HEK293 (cell line): ENCODE measurements around the gene AP2M1.

Source experiments
- CTCF ChIA-PET: fragments of 350-600 bp; formaldehyde crosslinking; extraction: SDS; loops from one replicate; lab custom pipeline; 2021; ENCODE audit warnings: antibody characterized with exemption; lab: Yijun Ruan, JAX
- POLR2A ChIA-PET: fragments of 300-600 bp; formaldehyde crosslinking; extraction: SDS; loops from one replicate; lab custom pipeline; 2020; ENCODE audit warnings: antibody characterized with exemption, inconsistent platforms; lab: Yijun Ruan, JAX
- H3K27ac ChIP-seq: fragments of 200-500 bp; sonication (Bioruptor generic); 2 replicates; pipeline ENCODE4 v1.5.1; 2014; ENCODE audit warnings: low read depth, low read length, control low read depth, inconsistent platforms; ENCODE audit errors: extremely low read depth
- H3K36me3 ChIP-seq, 2 experiments: fragments of 200-500 bp in 1 of 2; sonication (Bioruptor generic) in 1 of 2; 1 replicate in 1 of 2; 2 replicates in 1 of 2; pipeline ENCODE4 v1.5.1; 2014 to 2017; ENCODE audit warnings: inconsistent platforms in 2 of 2, low read length in 2 of 2; ENCODE audit not compliant: control insufficient read depth in 2 of 2, insufficient read depth in 1 of 2
- H3K4me1 ChIP-seq: fragments of 200-500 bp; sonication (Bioruptor generic); 2 replicates; pipeline ENCODE4 v1.5.1; 2014; ENCODE audit warnings: mild to moderate bottlenecking, low read length, inconsistent platforms; ENCODE audit not compliant: control insufficient read depth, insufficient read depth
- H3K4me3 ChIP-seq: 2 replicates; pipeline ENCODE4 v1.5.1; 2011; ENCODE audit warnings: low read depth, mild to moderate bottlenecking, control low read depth, low read length, moderate library complexity
- H3K9me3 ChIP-seq: fragments of 200-500 bp; sonication (Bioruptor generic); 2 replicates; pipeline ENCODE4 v1.5.1; 2014; ENCODE audit warnings: low read depth, low read length, inconsistent platforms; ENCODE audit not compliant: control insufficient read depth, insufficient read depth
- BCL11B ChIP-seq: fragments of 450-650 bp; formaldehyde crosslinking; IDR thresholded peaks from 2 replicates; pipeline ENCODE4 v1.5.1; 2016; ENCODE audit warnings: low read depth, missing biosample characterization, missing genetic modification characterization
- GLIS1 ChIP-seq: fragments of 450-650 bp; formaldehyde crosslinking; IDR thresholded peaks from 2 replicates; pipeline ENCODE4 v1.5.1; 2016; ENCODE audit warnings: missing biosample characterization, missing genetic modification characterization
- HOXC10 ChIP-seq: sonication (generic); formaldehyde crosslinking; IDR thresholded peaks from 2 replicates; pipeline ENCODE4 v1.8.1; 2023; ENCODE audit warnings: mild to moderate bottlenecking, missing genetic modification reagents
- KLF1 ChIP-seq: fragments of 450-650 bp; formaldehyde crosslinking; IDR thresholded peaks from 2 replicates; pipeline ENCODE4 v1.5.1; 2016; ENCODE audit warnings: missing biosample characterization, missing genetic modification characterization
- OVOL3 ChIP-seq: fragments of 450-650 bp; formaldehyde crosslinking; IDR thresholded peaks from 2 replicates; pipeline ENCODE4 v1.5.1; 2016; ENCODE audit warnings: missing biosample characterization, missing genetic modification characterization
- SCRT1 ChIP-seq: fragments of 450-650 bp; formaldehyde crosslinking; IDR thresholded peaks from 2 replicates; pipeline ENCODE4 v1.5.1; 2016; ENCODE audit warnings: missing biosample characterization, missing genetic modification characterization, borderline replicate concordance
- WT1 ChIP-seq: fragments of 450-650 bp; formaldehyde crosslinking; IDR thresholded peaks from 2 replicates; pipeline ENCODE4 v1.5.1; 2016; ENCODE audit warnings: missing biosample characterization, missing genetic modification characterization
- YY2 ChIP-seq: fragments of 450-650 bp; formaldehyde crosslinking; IDR thresholded peaks from 2 replicates; pipeline ENCODE4 v1.5.1; 2016; ENCODE audit warnings: missing biosample characterization, missing genetic modification characterization
- ZBTB17 ChIP-seq: fragments of 450-650 bp; formaldehyde crosslinking; IDR thresholded peaks from 2 replicates; pipeline ENCODE4 v1.5.1; 2016; ENCODE audit warnings: missing biosample characterization, missing genetic modification characterization
- ZFHX2 ChIP-seq: fragments of 450-650 bp; formaldehyde crosslinking; conservative IDR thresholded peaks from 2 replicates; pipeline ENCODE4 v1.5.1; 2016; ENCODE audit warnings: missing biosample characterization, missing genetic modification characterization
- ZFP3 ChIP-seq: fragments of 450-650 bp; formaldehyde crosslinking; IDR thresholded peaks from 2 replicates; pipeline ENCODE4 v1.5.1; 2016; ENCODE audit warnings: low read depth, missing biosample characterization, missing genetic modification characterization
- ZFP41 ChIP-seq: fragments of 450-650 bp; formaldehyde crosslinking; IDR thresholded peaks from 2 replicates; pipeline ENCODE4 v1.5.1; 2016; ENCODE audit warnings: missing biosample characterization, missing genetic modification characterization, borderline replicate concordance
- ZIC2 ChIP-seq: fragments of 450-650 bp; formaldehyde crosslinking; IDR thresholded peaks from 2 replicates; pipeline ENCODE4 v1.5.1; 2016; ENCODE audit warnings: missing biosample characterization, missing genetic modification characterization
- ZNF112 ChIP-seq: fragments of 450-650 bp; formaldehyde crosslinking; IDR thresholded peaks from 2 replicates; pipeline ENCODE4 v1.5.0; 2017; ENCODE audit warnings: missing biosample characterization, missing genetic modification characterization
- ZNF114 ChIP-seq: fragments of 450-650 bp; formaldehyde crosslinking; IDR thresholded peaks from 2 replicates; pipeline ENCODE4 v1.5.0; 2017; ENCODE audit warnings: missing biosample characterization, missing genetic modification characterization
- ZNF132 ChIP-seq: fragments of 450-650 bp; formaldehyde crosslinking; IDR thresholded peaks from 2 replicates; pipeline ENCODE4 v1.5.1; 2017; ENCODE audit warnings: missing biosample characterization, missing genetic modification characterization, borderline replicate concordance
- ZNF169 ChIP-seq: fragments of 450-650 bp; formaldehyde crosslinking; IDR thresholded peaks from 2 replicates; pipeline ENCODE4 v1.5.1; 2016; ENCODE audit warnings: missing biosample characterization, missing genetic modification characterization
- ZNF2 ChIP-seq: fragments of 450-650 bp; formaldehyde crosslinking; IDR thresholded peaks from 2 replicates; pipeline ENCODE4 v1.5.1; 2016; ENCODE audit warnings: missing biosample characterization, missing genetic modification characterization
- ZNF202 ChIP-seq: fragments of 450-650 bp; formaldehyde crosslinking; IDR thresholded peaks from 2 replicates; pipeline ENCODE4 v1.5.1; 2016; ENCODE audit warnings: missing biosample characterization, missing genetic modification characterization, borderline replicate concordance
- ZNF266 ChIP-seq: fragments of 450-650 bp; formaldehyde crosslinking; IDR thresholded peaks from 2 replicates; pipeline ENCODE4 v1.5.1; 2016; ENCODE audit warnings: missing biosample characterization, missing genetic modification characterization, low read depth
- ZNF335 ChIP-seq: fragments of 450-650 bp; formaldehyde crosslinking; conservative IDR thresholded peaks from 2 replicates; pipeline ENCODE4 v1.5.1; 2016; ENCODE audit warnings: missing biosample characterization, missing genetic modification characterization
- ZNF394 ChIP-seq: fragments of 450-650 bp; formaldehyde crosslinking; IDR thresholded peaks from 2 replicates; pipeline ENCODE4 v1.5.1; 2016; ENCODE audit warnings: missing biosample characterization, missing genetic modification characterization, mild to moderate bottlenecking, moderate library complexity, borderline replicate concordance
- ZNF398 ChIP-seq: fragments of 450-650 bp; formaldehyde crosslinking; IDR thresholded peaks from 2 replicates; pipeline ENCODE4 v1.5.1; 2017; ENCODE audit warnings: missing biosample characterization, missing genetic modification characterization
- ZNF416 ChIP-seq: fragments of 450-650 bp; formaldehyde crosslinking; IDR thresholded peaks from 2 replicates; pipeline ENCODE4 v1.5.1; 2016; ENCODE audit warnings: missing biosample characterization, missing genetic modification characterization
- ZNF423 ChIP-seq: fragments of 450-650 bp; formaldehyde crosslinking; IDR thresholded peaks from 2 replicates; pipeline ENCODE4 v1.5.1; 2016; ENCODE audit warnings: missing biosample characterization, missing genetic modification characterization
- ZNF48 ChIP-seq: fragments of 450-650 bp; formaldehyde crosslinking; IDR thresholded peaks from 2 replicates; pipeline ENCODE4 v1.5.1; 2016; ENCODE audit warnings: missing biosample characterization, missing genetic modification characterization
- ZNF501 ChIP-seq: fragments of 450-650 bp; formaldehyde crosslinking; IDR thresholded peaks from 2 replicates; pipeline ENCODE4 v1.5.1; 2016; ENCODE audit warnings: missing biosample characterization, missing genetic modification characterization
- ZNF658 ChIP-seq: fragments of 450-650 bp; formaldehyde crosslinking; IDR thresholded peaks from 2 replicates; pipeline ENCODE4; 2016; ENCODE audit warnings: missing biosample characterization, missing genetic modification characterization
- ZNF707 ChIP-seq: fragments of 450-650 bp; formaldehyde crosslinking; IDR thresholded peaks from 2 replicates; pipeline ENCODE4 v1.5.1; 2016; ENCODE audit warnings: missing biosample characterization, missing genetic modification characterization
- ZNF777 ChIP-seq: fragments of 450-650 bp; formaldehyde crosslinking; IDR thresholded peaks from 2 replicates; pipeline ENCODE4 v1.5.1; 2017; ENCODE audit warnings: missing biosample characterization, missing genetic modification characterization, borderline replicate concordance
- ZNF792 ChIP-seq: fragments of 450-650 bp; formaldehyde crosslinking; IDR thresholded peaks from 2 replicates; pipeline ENCODE4 v1.5.1; 2016; ENCODE audit warnings: missing biosample characterization, missing genetic modification characterization
- ZSCAN16 ChIP-seq: fragments of 450-650 bp; formaldehyde crosslinking; IDR thresholded peaks from 2 replicates; pipeline ENCODE4 v1.5.1; 2016; ENCODE audit warnings: missing biosample characterization, missing genetic modification characterization
- ZSCAN30 ChIP-seq: fragments of 450-650 bp; IDR thresholded peaks from 2 replicates; pipeline ENCODE4 v1.5.1; 2018; ENCODE audit warnings: missing biosample characterization, mild to moderate bottlenecking, missing genetic modification characterization, moderate library complexity
- TF ChIP-seq, protein P1 (sequence below): fragments of 450-650 bp; formaldehyde crosslinking; IDR thresholded peaks from 2 replicates; pipeline ENCODE4 v1.5.1; 2016; ENCODE audit warnings: missing biosample characterization, missing genetic modification characterization

The AP2M1 gene

DNA sequence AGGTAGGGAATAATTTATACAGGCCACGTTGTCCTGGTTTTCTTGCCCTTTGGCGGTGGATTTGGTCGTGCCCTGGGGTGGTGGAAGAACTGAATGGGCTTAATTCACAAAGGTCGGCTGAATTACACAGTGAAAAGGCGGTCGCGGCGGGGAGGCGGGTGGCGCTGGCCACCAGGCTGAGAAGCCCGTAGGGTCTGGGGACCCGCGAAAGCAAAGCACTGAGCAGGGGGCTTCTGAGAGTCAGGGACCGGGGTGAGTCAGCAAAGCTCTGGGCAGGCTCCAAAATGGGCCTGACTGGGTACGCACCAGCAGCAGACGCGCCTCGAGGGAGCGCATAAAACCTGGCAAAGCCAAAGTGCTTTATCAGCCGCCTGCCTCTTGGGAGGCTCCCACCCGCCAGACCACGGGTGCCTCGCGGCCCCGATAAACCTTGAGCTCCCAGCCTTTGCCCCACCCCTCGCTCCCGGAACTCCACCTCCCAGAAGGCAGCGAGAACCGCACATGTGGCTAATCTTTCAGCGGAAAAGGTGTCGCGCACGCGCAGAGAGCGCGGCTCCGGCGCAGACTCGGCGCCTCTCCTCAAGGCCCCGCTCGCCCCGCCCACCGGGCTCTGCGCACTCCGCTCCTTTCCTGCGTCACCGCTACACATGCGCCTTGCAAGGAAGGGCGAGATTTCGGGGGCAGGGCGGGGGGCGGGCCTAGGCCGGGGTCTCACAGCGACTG, 11.0 kb downstream of the AP2M1 start (continued):
- TF ChIP-seq ZFP3 (no peak), ZNF423 (tag by site-specific recombination) (peak; percentile 87), ZBTB17 (tag by site-specific recombination) (peak; percentile 79)
- TF ChIP-seq, protein P1, sequence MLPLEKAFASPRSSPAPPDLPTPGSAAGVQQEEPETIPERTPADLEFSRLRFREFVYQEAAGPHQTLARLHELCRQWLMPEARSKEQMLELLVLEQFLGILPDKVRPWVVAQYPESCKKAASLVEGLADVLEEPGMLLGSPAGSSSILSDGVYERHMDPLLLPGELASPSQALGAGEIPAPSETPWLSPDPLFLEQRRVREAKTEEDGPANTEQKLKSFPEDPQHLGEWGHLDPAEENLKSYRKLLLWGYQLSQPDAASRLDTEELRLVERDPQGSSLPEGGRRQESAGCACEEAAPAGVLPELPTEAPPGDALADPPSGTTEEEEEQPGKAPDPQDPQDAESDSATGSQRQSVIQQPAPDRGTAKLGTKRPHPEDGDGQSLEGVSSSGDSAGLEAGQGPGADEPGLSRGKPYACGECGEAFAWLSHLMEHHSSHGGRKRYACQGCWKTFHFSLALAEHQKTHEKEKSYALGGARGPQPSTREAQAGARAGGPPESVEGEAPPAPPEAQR: no peak

DNA sequence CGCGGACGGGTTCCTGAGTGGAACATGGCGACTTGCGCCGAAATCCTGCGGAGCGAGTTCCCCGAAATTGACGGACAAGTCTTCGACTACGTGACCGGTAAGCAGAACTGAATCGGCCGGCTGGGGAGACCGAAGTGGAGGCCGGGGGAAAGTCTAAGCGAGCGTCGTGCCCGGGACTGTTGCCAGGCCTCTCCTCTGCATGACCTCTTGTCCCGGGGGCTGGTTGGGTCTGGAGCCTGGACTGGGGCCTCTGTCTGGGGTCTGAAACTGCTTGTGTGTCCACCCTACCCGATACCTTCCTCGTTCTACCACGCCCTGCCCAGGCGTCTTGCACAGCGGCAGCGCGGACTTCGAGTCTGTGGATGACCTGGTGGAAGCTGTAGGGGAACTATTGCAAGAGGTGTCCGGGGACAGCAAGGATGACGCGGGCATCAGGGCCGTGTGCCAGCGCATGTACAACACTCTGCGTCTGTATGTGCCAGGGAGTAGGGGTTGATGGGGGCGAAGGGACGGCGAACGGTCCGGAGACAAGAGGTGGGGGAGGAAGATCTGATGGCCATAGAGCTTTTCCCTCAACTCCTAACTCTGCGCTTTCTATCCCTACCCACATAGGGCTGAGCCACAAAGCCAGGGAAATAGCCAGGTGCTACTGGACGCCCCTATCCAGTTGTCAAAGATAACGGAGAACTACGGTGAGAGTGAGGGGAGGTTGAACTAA, 11.7 kb downstream of the AP2M1 start, which contains the start of gene ABCF3:
Gene ABCF3, plus strand, starts transcription at position 16 of the 718 bp plus-strand sequence. Its CDS starts 9 bp downstream, at position 25.
- ChIA-PET POLR2A (interaction anchor here (1.0 to 2.3 kb wide), 9 partner anchors 9 to 63 kb away, joined by 3 to 34 read pairs (median 4); partner anchors contain the start of genes AP2M1, EEF1AKMT4, EIF2B5 and VWA5B2), CTCF (interaction anchor here (0.5 to 1.0 kb wide), 6 partner anchors 40 to 930 kb away, joined by 3 to 5 read pairs (median 4); no protein-coding TSS in a partner anchor)
- Histone ChIP-seq H3K9me3 (no peaks in the 10 kb centered on the region), H3K27ac (peak within 1 kb of the TSS; percentile 84), H3K4me1 (0 out of 2 replicates have a peak, but pooled peaks cover 5% of the 10 kb centered on the region), H3K4me3 (peak within 1 kb of the TSS; percentile 91), H3K36me3 (peaks cover under 1 to 76% of the 10 kb centered on the region in 2 experiments; a peak in 2 of 3 replicates)
- TF ChIP-seq ZFHX2 (tag by site-specific recombination) (no peak), ZNF658 (tag by site-specific recombination) (no peak), ZNF335 (tag by site-specific recombination) (no peak), ZNF792 (tag by site-specific recombination) (no peak), KLF1 (no peak), BCL11B (0 out of 2 replicates have a peak, but pooled peaks have one; percentile 23), ZNF394 (tag by site-specific recombination) (no peak), ZNF132 (tag by site-specific recombination) (no peak), ZSCAN30 (tag by site-specific recombination) (no peak), YY2 (tag by site-specific recombination) (0 out of 2 replicates have a peak, but pooled peaks have one; percentile 47), ZNF501 (0 out of 2 replicates have a peak, but pooled peaks have one; percentile 50), ZNF707 (tag by site-specific recombination) (no peak), ZNF169 (tag by site-specific recombination) (no peak), ZSCAN16 (tag by site-specific recombination) (no peak), SCRT1 (tag by site-specific recombination) (no peak), ZNF114 (tag by site-specific recombination) (no peak), ZFP41 (tag by site-specific recombination) (no peak), WT1 (tag by site-specific recombination) (no peak), ZNF48 (tag by site-specific recombination) (no peak), GLIS1 (tag by site-specific recombination) (no peak), ZNF202 (tag by site-specific recombination) (no peak), ZNF777 (tag by site-specific recombination) (0 out of 2 replicates have a peak, but pooled peaks have one; percentile 72), ZIC2 (tag by site-specific recombination) (no peak), OVOL3 (tag by site-specific recombination) (no peak), ZNF398 (0 out of 2 replicates have a peak, but pooled peaks have one; percentile 8), ZNF2 (tag by site-specific recombination) (no peak), HOXC10 (CRISPR knock-in tag) (no peak), ZNF266 (tag by site-specific recombination) (no peak), ZNF112 (tag by site-specific recombination) (no peak), ZNF416 (tag by site-specific recombination) (no peak)
